Neuronal stem cell (in vitro differentiated cells): Measurements from ENCODE around the gene HAPSTR1.

Source experiments
- DNase-seq: peaks from one replicate; pipeline ENCODE4 v3.0.0-alpha.2; 2013; ENCODE audit warnings: low spot score
- H2AFZ ChIP-seq: one replicate; pipeline ENCODE4 v1.6.1; 2013; ENCODE audit warnings: mild to moderate bottlenecking, low read length, inconsistent platforms
- H2AK5ac ChIP-seq: 2 replicates; pipeline ENCODE4 v1.6.1; 2013; ENCODE audit warnings: low read depth, mild to moderate bottlenecking, inconsistent platforms, low read length, moderate library complexity, mixed read lengths
- H2BK120ac ChIP-seq: 2 replicates; pipeline ENCODE4 v1.6.1; 2013; ENCODE audit warnings: low read depth, mild to moderate bottlenecking, inconsistent platforms, low read length, moderate library complexity, mixed read lengths
- H2BK12ac ChIP-seq: one replicate; pipeline ENCODE4 v1.6.1; 2013; ENCODE audit warnings: low read length, inconsistent platforms
- H2BK15ac ChIP-seq: 2 replicates; pipeline ENCODE4 v1.6.1; 2013; ENCODE audit warnings: mild to moderate bottlenecking, low read length, inconsistent platforms, mixed read lengths
- H2BK5ac ChIP-seq: one replicate; pipeline ENCODE4 v1.6.1; 2013; ENCODE audit warnings: inconsistent platforms, mild to moderate bottlenecking, low read length, moderate library complexity
- H3K14ac ChIP-seq: one replicate; pipeline ENCODE4 v1.6.1; 2013; ENCODE audit warnings: low read length, inconsistent platforms
- H3K18ac ChIP-seq: 2 replicates; pipeline ENCODE4 v1.6.1; 2013; ENCODE audit warnings: low read length, inconsistent platforms
- H3K23ac ChIP-seq: 2 replicates; pipeline ENCODE4 v1.6.1; 2013; ENCODE audit warnings: low read depth, mild to moderate bottlenecking, mixed read lengths, low read length, inconsistent platforms; ENCODE audit not compliant: poor library complexity
- H3K27ac ChIP-seq: replicated peaks from 3 replicates; pipeline ENCODE4 v1.5.1; 2013; ENCODE audit warnings: low read length, inconsistent platforms
- H3K27me3 ChIP-seq, 3 experiments: 2 replicates each; pipeline ENCODE4 v1.6.1; 2013; ENCODE audit warnings: low read length in 3 of 3, mild to moderate bottlenecking in 2 of 3, inconsistent platforms in 1 of 3, low read depth in 1 of 3, mixed read lengths in 1 of 3, moderate library complexity in 1 of 3; ENCODE audit not compliant: control insufficient read depth in 3 of 3, insufficient read depth in 3 of 3
- H3K36me3 ChIP-seq, 2 donors: replicated peaks in 1 of 2; 2 replicates each; pipeline ENCODE4 v1.6.1; 2013; ENCODE audit warnings: low read length in 2 of 2; ENCODE audit not compliant: control insufficient read depth in 2 of 2, insufficient read depth in 2 of 2
- H3K4ac ChIP-seq: 2 replicates; pipeline ENCODE4 v1.6.1; 2013; ENCODE audit warnings: inconsistent platforms, mild to moderate bottlenecking, low read length, moderate library complexity
- H3K4me1 ChIP-seq, 2 donors: 1 replicate in 1 of 2; 2 replicates in 1 of 2; pipeline ENCODE4 v1.6.1; 2013; ENCODE audit warnings: low read length in 2 of 2, low read depth in 1 of 2; ENCODE audit not compliant: control insufficient read depth in 2 of 2, insufficient read depth in 1 of 2
- H3K4me2 ChIP-seq: one replicate; pipeline ENCODE4 v1.6.1; 2013; ENCODE audit warnings: mild to moderate bottlenecking, low read length, inconsistent platforms; ENCODE audit not compliant: insufficient read depth, poor library complexity, severe bottlenecking
- H3K4me3 ChIP-seq, 2 donors: 2 replicates each; pipeline ENCODE4 v1.5.1; 2013; ENCODE audit warnings: low read length in 2 of 2, mild to moderate bottlenecking in 2 of 2, inconsistent platforms in 1 of 2, moderate library complexity in 1 of 2
- H3K79me1 ChIP-seq: one replicate; pipeline ENCODE4 v1.6.1; 2013; ENCODE audit warnings: low read depth, mild to moderate bottlenecking, inconsistent platforms, low read length, moderate library complexity
- H3K9ac ChIP-seq: one replicate; pipeline ENCODE4 v1.6.1; 2013; ENCODE audit warnings: mild to moderate bottlenecking, low read depth, low read length, inconsistent platforms; ENCODE audit not compliant: poor library complexity
- H3K9me3 ChIP-seq, 2 donors: replicated peaks in 1 of 2; 2 replicates each; pipeline versions ENCODE3 to v1.6.1; 2013; ENCODE audit warnings: low read length in 2 of 2, mild to moderate bottlenecking in 2 of 2, inconsistent platforms in 1 of 2, low read depth in 1 of 2, mixed read lengths in 1 of 2, moderate library complexity in 1 of 2; ENCODE audit not compliant: control insufficient read depth in 2 of 2, insufficient read depth in 1 of 2
- H4K8ac ChIP-seq: one replicate; pipeline ENCODE4 v1.6.1; 2013; ENCODE audit warnings: low read depth, mild to moderate bottlenecking, inconsistent platforms, low read length, moderate library complexity
- H4K91ac ChIP-seq: one replicate; pipeline ENCODE4 v1.6.1; 2013; ENCODE audit warnings: low read length, low read depth, mild to moderate bottlenecking, inconsistent platforms; ENCODE audit not compliant: poor library complexity
- WGBS, 2 donors: extraction: QIAGEN DNeasy Blood & Tissue Kit; methylation state at CpG; one replicate each; pipeline ENCODE4 v1.1.7; 2013; ENCODE audit warnings: missing lambda C conversion rate in 2 of 2, mixed read lengths in 1 of 2; ENCODE audit not compliant: insufficient read length in 2 of 2, insufficient replicate concordance in 1 of 2; ENCODE audit errors: extremely low coverage in 2 of 2; 5-methylcytosine and 5-hydroxymethylcytosine counted together

HAPSTR1 gene

GRCh38 chr16:9050102-9050830 is 41.2 kb upstream of the HAPSTR1 start:
- Histone ChIP-seq H3K23ac (no peak overlapping the region), H3K27ac (no peak overlapping the region), H3K4me2 (no peak overlapping the region), H2BK12ac (no peak overlapping the region), H2AFZ (no peak overlapping the region), H2AK5ac (no peak overlapping the region), H3K4me1 (peaks cover 5 to 7% of the 10 kb centered on the region in 2 donors), H3K9me3 (peaks cover 0 to 6% of the 10 kb centered on the region in 2 donors), H2BK15ac (no peak overlapping the region), H3K18ac (peak overlapping the region; percentile 7), H4K91ac (no peak overlapping the region), H3K36me3 (no peaks in the 10 kb centered on the region), H3K4ac (no peak overlapping the region), H2BK5ac (no peak overlapping the region), H2BK120ac (no peak overlapping the region), H3K79me1 (no peaks in the 10 kb centered on the region), H3K14ac (no peak overlapping the region), H3K27me3 (no peaks in the 10 kb centered on the region), H3K9ac (no peak overlapping the region), H3K4me3 (peak overlapping the region in 1 of 2 donors; percentile 19), H4K8ac (no peak overlapping the region)
- DNase-seq: no peak
- no CpG with 5 or more reads among the region's 20 CpGs for WGBS, 2 donors

GRCh38 chr16:9053006-9053601 is 38.3 kb upstream of the HAPSTR1 start:
- peaks cover 2 to 3% of the 10 kb centered on the region in 2 donors for H3K4me1 ChIP-seq
- H2BK15ac ChIP-seq: no peak overlapping the region
- no peak overlapping the region for H4K91ac ChIP-seq
- H3K27me3 ChIP-seq: no peaks in the 10 kb centered on the region
- H3K4ac ChIP-seq: no peak overlapping the region
- no peak overlapping the region for H3K27ac ChIP-seq
- H3K79me1 ChIP-seq: no peaks in the 10 kb centered on the region
- H4K8ac ChIP-seq: no peak overlapping the region
- H3K9ac ChIP-seq: no peak overlapping the region
- no peak overlapping the region for H3K23ac ChIP-seq
- H3K14ac ChIP-seq: no peak overlapping the region
- H2AFZ ChIP-seq: peak overlapping the region; percentile 79
- peak overlapping the region in 1 of 2 donors; percentile 39 for H3K4me3 ChIP-seq
- no peak overlapping the region for H2BK120ac ChIP-seq
- no peak overlapping the region for H2BK5ac ChIP-seq
- no peaks in the 10 kb centered on the region for H3K36me3 ChIP-seq
- WGBS, 2 donors: no CpG with 5 or more reads among the region's 9 CpGs
- no peak overlapping the region for H2BK12ac ChIP-seq
- H3K18ac ChIP-seq: peak overlapping the region; percentile 42
- H2AK5ac ChIP-seq: peak overlapping the region; percentile 27
- no peaks in the 10 kb centered on the region for H3K9me3 ChIP-seq
- H3K4me2 ChIP-seq: no peak overlapping the region
- peak; percentile 82 for DNase-seq

GRCh38 chr16:9054460-9054859 is 37.0 kb upstream of the HAPSTR1 start:
- no peak overlapping the region for H3K4me2 ChIP-seq
- peaks cover 0 to 2% of the 10 kb centered on the region in 2 donors for H3K4me1 ChIP-seq
- no peaks in the 10 kb centered on the region for H3K36me3 ChIP-seq
- no peak overlapping the region for H3K14ac ChIP-seq
- WGBS, 2 donors: no CpG with 5 or more reads among the region's 4 CpGs
- H2BK15ac ChIP-seq: no peak overlapping the region
- no peak overlapping the region for H2BK5ac ChIP-seq
- H3K23ac ChIP-seq: no peak overlapping the region
- no peaks in the 10 kb centered on the region for H3K9me3 ChIP-seq
- DNase-seq: no peak
- no peak overlapping the region for H2BK120ac ChIP-seq
- H2AK5ac ChIP-seq: no peak overlapping the region
- H3K4ac ChIP-seq: no peak overlapping the region
- no peak overlapping the region for H3K4me3 ChIP-seq
- no peak overlapping the region for H3K9ac ChIP-seq
- no peaks in the 10 kb centered on the region for H3K27me3 ChIP-seq
- no peak overlapping the region for H4K8ac ChIP-seq
- no peak overlapping the region for H3K27ac ChIP-seq
- no peak overlapping the region for H2AFZ ChIP-seq
- H3K18ac ChIP-seq: no peak overlapping the region
- no peaks in the 10 kb centered on the region for H3K79me1 ChIP-seq
- H2BK12ac ChIP-seq: no peak overlapping the region
- no peak overlapping the region for H4K91ac ChIP-seq

GRCh38 chr16:9055115-9055514 is 36.3 kb upstream of the HAPSTR1 start:
- no peaks in the 10 kb centered on the region for H3K9me3 ChIP-seq
- no peaks in the 10 kb centered on the region for H3K79me1 ChIP-seq
- no peak for DNase-seq
- H3K23ac ChIP-seq: no peak overlapping the region
- H2BK15ac ChIP-seq: no peak overlapping the region
- peaks cover 0 to 2% of the 10 kb centered on the region in 2 donors for H3K4me1 ChIP-seq
- H3K4me2 ChIP-seq: no peak overlapping the region
- no peak overlapping the region for H4K91ac ChIP-seq
- H3K18ac ChIP-seq: no peak overlapping the region
- no peak overlapping the region for H3K4ac ChIP-seq
- WGBS, 2 donors: no CpG with 5 or more reads among the region's 2 CpGs
- no peak overlapping the region for H2BK12ac ChIP-seq
- H2AFZ ChIP-seq: no peak overlapping the region
- H3K9ac ChIP-seq: no peak overlapping the region
- H3K14ac ChIP-seq: no peak overlapping the region
- no peak overlapping the region for H2BK5ac ChIP-seq
- H2AK5ac ChIP-seq: no peak overlapping the region
- H3K27me3 ChIP-seq: no peaks in the 10 kb centered on the region
- H2BK120ac ChIP-seq: no peak overlapping the region
- H4K8ac ChIP-seq: no peak overlapping the region
- H3K4me3 ChIP-seq: no peak overlapping the region
- H3K27ac ChIP-seq: no peak overlapping the region
- no peaks in the 10 kb centered on the region for H3K36me3 ChIP-seq
